ELF-1 (cell line): ENCODE measurements around the gene AACS.

Experiments
- DNase-seq: peaks from one replicate; pipeline ENCODE4 v3.0.0-alpha.2; 2016; ENCODE audit warnings: low read depth, low spot score

AACS gene

GRCh38 chr12:125183187-125184067 lies 118.2 kb downstream of the AACS start:
- DNase-seq: peak; percentile 88

- DNase-seq: no peak
These were observed 119.2 kb downstream of the AACS start for GRCh38 chr12:125184213-125184967.

GRCh38 chr12:125185311-125185739 lies 120.1 kb downstream of the AACS start:
- DNase-seq: peak; percentile 60

- peak; percentile 82 for DNase-seq
These were observed 120.7 kb downstream of the AACS start, which contains the start of gene TMEM132B for GRCh38 chr12:125185740-125186470. Gene TMEM132B, plus strand, starts transcription at chr12:125186386.

GRCh38 chr12:125186471-125187147 lies 121.4 kb downstream of the AACS start:
- no peak for DNase-seq

GRCh38 chr12:125187148-125187745 lies 122.0 kb downstream of the AACS start:
- peak; percentile 36 for DNase-seq

GRCh38 chr12:125187780-125188741 lies 122.8 kb downstream of the AACS start:
- peak; percentile 43 for DNase-seq

- no peak for DNase-seq
These were observed 123.8 kb downstream of the AACS start for GRCh38 chr12:125189015-125189414.

- DNase-seq: no peak
These were observed 124.3 kb downstream of the AACS start for GRCh38 chr12:125189502-125189901.

GRCh38 chr12:125191361-125192087 lies 126.3 kb downstream of the AACS start:
- DNase-seq: no peak

GRCh38 chr12:125192690-125193221 lies 127.5 kb downstream of the AACS start:
- peak; percentile 85 for DNase-seq
